ENCODE results near the gene PKN3. TPM values are rescaled to one million over a fixed set of nuclear protein-coding genes. Genes with fewer than 3 reads are reported as not detected.

The PKN3 gene
- polyA plus RNA-seq, 1 donor from 2014 or later: 0.06 TPM

GRCh38 chr9:128707446-128707845, 5.1 kb downstream of the PKN3 start:
- H3K4me2 ChIP-seq (ENCODE audit: low read length): no peak overlapping the region
- H4K20me1 ChIP-seq (ENCODE audit: insufficient read depth): no peaks in the 10 kb centered on the region
- no peaks in the 10 kb centered on the region for H3K9me3 ChIP-seq (ENCODE audit: low read length)
- H3F3A ChIP-seq (ENCODE audit: insufficient read depth, low read length, poor library complexity, severe bottlenecking): no peaks in the 10 kb centered on the region
- no peak overlapping the region for H3K9ac ChIP-seq (ENCODE audit: low read length)
- H3K27me3 ChIP-seq (ENCODE audit: insufficient read depth, low read depth, low read length): no peaks in the 10 kb centered on the region
- H3K27ac ChIP-seq (ENCODE audit: low read length): no peak overlapping the region
- no peaks in the 10 kb centered on the region for H3K9me2 ChIP-seq (ENCODE audit: insufficient read depth, low read length)
- no peak for TF ChIP-seq MXI1 (conservative IDR thresholded peaks at IDR 0.05; ENCODE audit: poor library complexity, severe bottlenecking)
- TF ChIP-seq TAF1 (IDR thresholded peaks at IDR 0.05; ENCODE audit: low read depth): no peak
- no peak for TF ChIP-seq POLR2AphosphoS5 (IDR thresholded peaks at IDR 0.05)
- TF ChIP-seq RAD21 (conservative IDR thresholded peaks at IDR 0.05): no peak
- no peak for TF ChIP-seq SMC3 (conservative IDR thresholded peaks at IDR 0.05; ENCODE audit: poor library complexity)
- TF ChIP-seq EP300 (conservative IDR thresholded peaks at IDR 0.05; ENCODE audit: poor library complexity, severe bottlenecking): no peak
- no peak for TF ChIP-seq EZH2 (IDR thresholded peaks at IDR 0.05; ENCODE audit: borderline replicate concordance, insufficient read depth, low read length, poor library complexity, severe bottlenecking)
- TF ChIP-seq, protein P1, sequence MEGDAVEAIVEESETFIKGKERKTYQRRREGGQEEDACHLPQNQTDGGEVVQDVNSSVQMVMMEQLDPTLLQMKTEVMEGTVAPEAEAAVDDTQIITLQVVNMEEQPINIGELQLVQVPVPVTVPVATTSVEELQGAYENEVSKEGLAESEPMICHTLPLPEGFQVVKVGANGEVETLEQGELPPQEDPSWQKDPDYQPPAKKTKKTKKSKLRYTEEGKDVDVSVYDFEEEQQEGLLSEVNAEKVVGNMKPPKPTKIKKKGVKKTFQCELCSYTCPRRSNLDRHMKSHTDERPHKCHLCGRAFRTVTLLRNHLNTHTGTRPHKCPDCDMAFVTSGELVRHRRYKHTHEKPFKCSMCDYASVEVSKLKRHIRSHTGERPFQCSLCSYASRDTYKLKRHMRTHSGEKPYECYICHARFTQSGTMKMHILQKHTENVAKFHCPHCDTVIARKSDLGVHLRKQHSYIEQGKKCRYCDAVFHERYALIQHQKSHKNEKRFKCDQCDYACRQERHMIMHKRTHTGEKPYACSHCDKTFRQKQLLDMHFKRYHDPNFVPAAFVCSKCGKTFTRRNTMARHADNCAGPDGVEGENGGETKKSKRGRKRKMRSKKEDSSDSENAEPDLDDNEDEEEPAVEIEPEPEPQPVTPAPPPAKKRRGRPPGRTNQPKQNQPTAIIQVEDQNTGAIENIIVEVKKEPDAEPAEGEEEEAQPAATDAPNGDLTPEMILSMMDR (IDR thresholded peaks at IDR 0.05; ENCODE audit: poor library complexity, severe bottlenecking): no peak
- TF ChIP-seq, protein P2, sequence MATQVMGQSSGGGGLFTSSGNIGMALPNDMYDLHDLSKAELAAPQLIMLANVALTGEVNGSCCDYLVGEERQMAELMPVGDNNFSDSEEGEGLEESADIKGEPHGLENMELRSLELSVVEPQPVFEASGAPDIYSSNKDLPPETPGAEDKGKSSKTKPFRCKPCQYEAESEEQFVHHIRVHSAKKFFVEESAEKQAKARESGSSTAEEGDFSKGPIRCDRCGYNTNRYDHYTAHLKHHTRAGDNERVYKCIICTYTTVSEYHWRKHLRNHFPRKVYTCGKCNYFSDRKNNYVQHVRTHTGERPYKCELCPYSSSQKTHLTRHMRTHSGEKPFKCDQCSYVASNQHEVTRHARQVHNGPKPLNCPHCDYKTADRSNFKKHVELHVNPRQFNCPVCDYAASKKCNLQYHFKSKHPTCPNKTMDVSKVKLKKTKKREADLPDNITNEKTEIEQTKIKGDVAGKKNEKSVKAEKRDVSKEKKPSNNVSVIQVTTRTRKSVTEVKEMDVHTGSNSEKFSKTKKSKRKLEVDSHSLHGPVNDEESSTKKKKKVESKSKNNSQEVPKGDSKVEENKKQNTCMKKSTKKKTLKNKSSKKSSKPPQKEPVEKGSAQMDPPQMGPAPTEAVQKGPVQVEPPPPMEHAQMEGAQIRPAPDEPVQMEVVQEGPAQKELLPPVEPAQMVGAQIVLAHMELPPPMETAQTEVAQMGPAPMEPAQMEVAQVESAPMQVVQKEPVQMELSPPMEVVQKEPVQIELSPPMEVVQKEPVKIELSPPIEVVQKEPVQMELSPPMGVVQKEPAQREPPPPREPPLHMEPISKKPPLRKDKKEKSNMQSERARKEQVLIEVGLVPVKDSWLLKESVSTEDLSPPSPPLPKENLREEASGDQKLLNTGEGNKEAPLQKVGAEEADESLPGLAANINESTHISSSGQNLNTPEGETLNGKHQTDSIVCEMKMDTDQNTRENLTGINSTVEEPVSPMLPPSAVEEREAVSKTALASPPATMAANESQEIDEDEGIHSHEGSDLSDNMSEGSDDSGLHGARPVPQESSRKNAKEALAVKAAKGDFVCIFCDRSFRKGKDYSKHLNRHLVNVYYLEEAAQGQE (IDR thresholded peaks at IDR 0.05; ENCODE audit: borderline replicate concordance): no peak
- H3K4me3 ChIP-seq (ENCODE audit: low read length): no peak overlapping the region
- H3K79me2 ChIP-seq (replicated peaks; ENCODE audit: insufficient read depth, low read length): no peaks in the 10 kb centered on the region
- no peak overlapping the region for H2AFZ ChIP-seq (ENCODE audit: low read depth, low read length)
- H3K36me3 ChIP-seq (ENCODE audit: insufficient read depth, low read length): no peaks in the 10 kb centered on the region

DNA sequence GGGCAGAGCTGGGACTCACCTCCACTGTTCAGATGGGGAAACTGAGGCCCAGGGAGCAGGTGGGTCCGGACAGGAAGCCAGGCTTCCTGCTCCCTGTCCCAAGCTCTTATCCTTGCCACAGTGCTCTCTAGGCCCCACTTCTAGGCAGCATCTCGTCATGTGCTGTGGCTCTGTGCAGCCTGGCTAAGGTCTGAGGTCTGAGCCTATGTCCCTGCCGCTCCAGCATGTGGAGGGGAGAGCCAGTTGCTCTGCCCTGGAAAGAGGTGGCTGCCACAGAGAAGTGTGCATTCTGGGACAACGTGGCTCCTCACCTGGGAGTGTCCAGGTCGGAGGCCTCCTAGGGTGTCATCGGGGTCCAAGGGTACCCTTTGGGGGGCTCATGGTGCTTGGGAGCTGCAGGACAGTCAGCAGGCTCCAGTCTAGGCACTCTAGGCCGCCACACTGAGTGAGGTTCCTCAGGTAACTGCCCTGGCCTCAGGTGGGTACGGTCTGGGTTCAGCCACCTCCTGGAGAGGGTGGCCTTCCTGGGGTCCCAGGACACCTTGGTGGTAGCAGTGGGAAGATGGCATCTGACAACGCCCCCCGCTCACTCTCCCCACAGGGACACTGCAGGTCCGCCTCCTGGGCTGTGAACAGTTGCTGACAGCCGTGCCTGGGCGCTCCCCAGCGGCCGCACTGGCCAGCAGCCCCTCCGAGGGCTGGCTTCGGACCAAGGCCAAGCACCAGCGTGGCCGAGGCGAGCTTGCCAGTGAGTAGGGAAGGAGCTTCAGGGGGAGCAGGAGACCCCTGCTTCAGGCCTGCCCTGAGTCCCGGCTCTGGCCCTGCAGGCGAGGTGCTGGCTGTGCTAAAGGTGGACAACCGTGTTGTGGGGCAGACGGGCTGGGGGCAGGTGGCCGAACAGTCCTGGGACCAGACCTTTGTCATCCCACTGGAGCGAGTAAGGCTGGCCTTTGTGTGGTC, 10.4 kb downstream of the PKN3 start:
- Histone ChIP-seq H3K4me3 (ENCODE audit: low read length) (no peak overlapping the region), H3K4me2 (ENCODE audit: low read length) (no peak overlapping the region), H3K9me3 (ENCODE audit: low read length) (no peaks in the 10 kb centered on the region), H3K27ac (ENCODE audit: low read length) (no peak overlapping the region), H4K20me1 (ENCODE audit: insufficient read depth) (no peaks in the 10 kb centered on the region), H3K36me3 (ENCODE audit: insufficient read depth, low read length) (no peaks in the 10 kb centered on the region), H3F3A (ENCODE audit: insufficient read depth, low read length, poor library complexity, severe bottlenecking) (no peaks in the 10 kb centered on the region), H3K27me3 (ENCODE audit: insufficient read depth, low read depth, low read length) (no peaks in the 10 kb centered on the region), H3K9me2 (ENCODE audit: insufficient read depth, low read length) (no peaks in the 10 kb centered on the region), H2AFZ (ENCODE audit: low read depth, low read length) (no peak overlapping the region), H3K9ac (ENCODE audit: low read length) (no peak overlapping the region), H3K79me2 (replicated peaks; ENCODE audit: insufficient read depth, low read length) (no peaks in the 10 kb centered on the region)
- TF ChIP-seq, protein P2 (IDR thresholded peaks at IDR 0.05; ENCODE audit: borderline replicate concordance): no peak
- TF ChIP-seq MXI1 (conservative IDR thresholded peaks at IDR 0.05; ENCODE audit: poor library complexity, severe bottlenecking): no peak
